H1 (cell line): Measurements from ENCODE around the gene ACAP3. TPM values are rescaled to one million over a fixed set of nuclear protein-coding genes. Genes with fewer than 3 reads are reported as not detected.

Experiments
- CTCF ChIA-PET: fragments of 300-600 bp; sonication (Branson Sonifier 250); formaldehyde crosslinking; loops from one replicate; lab custom pipeline; 2021; ENCODE audit not compliant: partially characterized antibody; lab: Charles Lee
- POLR2A ChIA-PET: fragments of 300-600 bp; sonication (Branson Sonifier 250); formaldehyde crosslinking; loops from one replicate; lab custom pipeline; 2021; ENCODE audit warnings: inconsistent platforms; ENCODE audit not compliant: partially characterized antibody; lab: Charles Lee
- DNase-seq, 2 experiments: peaks; one replicate each; pipeline versions ENCODE4 v3.0.0 to v3.0.0-alpha.2; 2010 to 2022; ENCODE audit warnings: low spot score in 2 of 2, low read depth in 1 of 2, mixed read lengths in 1 of 2
- FAIRE-seq: peaks from 2 replicates; lab custom pipeline; 2011; peaks lifted over from hg19 to GRCh38; lab: Jason Lieb, UNC
- H2AFZ ChIP-seq: 2 replicates; pipeline ENCODE4 v1.8.1; 2012; ENCODE audit warnings: low read length, inconsistent platforms
- H2AK5ac ChIP-seq: 2 replicates; pipeline ENCODE4 v1.6.1; 2013; ENCODE audit warnings: low read depth, low read length
- H2BK120ac ChIP-seq: replicated peaks from 2 replicates; pipeline ENCODE3; 2013; ENCODE audit warnings: low read depth, low read length, inconsistent platforms
- H2BK12ac ChIP-seq: 2 replicates; pipeline ENCODE4 v1.6.1; 2013; ENCODE audit warnings: low read depth, low read length
- H2BK15ac ChIP-seq: 2 replicates; pipeline ENCODE4 v1.6.1; 2013; ENCODE audit warnings: low read length
- H2BK20ac ChIP-seq: 2 replicates; pipeline ENCODE4 v1.6.1; 2013; ENCODE audit warnings: low read length
- H2BK5ac ChIP-seq: 2 replicates; pipeline ENCODE4 v1.6.1; 2013; ENCODE audit warnings: low read depth, low read length
- H3K14ac ChIP-seq: 2 replicates; pipeline ENCODE4 v1.6.1; 2013; ENCODE audit warnings: inconsistent platforms; ENCODE audit not compliant: insufficient read length
- H3K18ac ChIP-seq: 2 replicates; pipeline ENCODE4 v1.6.1; 2013; ENCODE audit warnings: low read length; ENCODE audit errors: extremely low read depth
- H3K23ac ChIP-seq: 2 replicates; pipeline ENCODE4 v1.6.1; 2013; ENCODE audit warnings: inconsistent platforms; ENCODE audit not compliant: insufficient read length
- H3K23me2 ChIP-seq: 2 replicates; pipeline ENCODE4 v1.6.1; 2013; ENCODE audit warnings: low read depth, low read length
- H3K27ac ChIP-seq: 2 replicates; pipeline ENCODE4 v1.6.1; 2011; ENCODE audit warnings: low read depth, low read length, inconsistent platforms
- H3K27me3 ChIP-seq, 4 experiments: replicated peaks in 1 of 4; 1 replicate in 1 of 4; 2 replicates in 3 of 4; pipeline versions ENCODE4 v1.6.1 to v1.8.1; 2011 to 2013; ENCODE audit warnings: low read length in 3 of 4, mild to moderate bottlenecking in 3 of 4, inconsistent platforms in 2 of 4, mixed read lengths in 2 of 4, moderate library complexity in 1 of 4; ENCODE audit not compliant: control insufficient read depth in 3 of 4, insufficient read depth in 3 of 4; ENCODE audit errors: extremely low read depth in 1 of 4
- H3K36me3 ChIP-seq, 4 experiments: 2 replicates each; pipeline versions ENCODE4 v1.6.1 to v1.8.1; 2011 to 2013; ENCODE audit warnings: mild to moderate bottlenecking in 4 of 4, low read length in 3 of 4, moderate library complexity in 2 of 4, control low read depth in 1 of 4, inconsistent platforms in 1 of 4; ENCODE audit not compliant: insufficient read depth in 4 of 4, control insufficient read depth in 2 of 4
- H3K4ac ChIP-seq: replicated peaks from 2 replicates; pipeline ENCODE3; 2013; ENCODE audit warnings: low read length, low read depth, mixed read lengths, inconsistent platforms; ENCODE audit not compliant: insufficient read length
- H3K4me1 ChIP-seq, 4 experiments: replicated peaks in 1 of 4; 1 replicate in 1 of 4; 2 replicates in 3 of 4; pipeline versions ENCODE4 v1.6.1 to v1.8.1; 2011 to 2013; ENCODE audit warnings: low read length in 3 of 4, inconsistent platforms in 2 of 4, mixed read lengths in 1 of 4; ENCODE audit not compliant: insufficient read depth in 4 of 4, control insufficient read depth in 3 of 4
- H3K4me2 ChIP-seq, 2 experiments: 2 replicates each; pipeline versions ENCODE4 v1.6.1 to v1.8.1; 2011 to 2013; ENCODE audit warnings: low read depth in 2 of 2, low read length in 2 of 2, control low read depth in 1 of 2, inconsistent platforms in 1 of 2, mild to moderate bottlenecking in 1 of 2; ENCODE audit not compliant: insufficient read depth in 1 of 2
- H3K4me3 ChIP-seq, 4 experiments: fragments of 200-600, 300-600 bp in 1 of 4; sonication (generic), shearing (Covaris generic), sonication (Bioruptor Twin) in 1 of 4; 2 replicates each; pipeline versions ENCODE4 v1.5.1 to v1.8.1; 2011 to 2016; ENCODE audit warnings: low read length in 4 of 4, low read depth in 3 of 4, control low read depth in 2 of 4, inconsistent platforms in 2 of 4, mild to moderate bottlenecking in 2 of 4, mixed read lengths in 1 of 4, moderate library complexity in 1 of 4; ENCODE audit not compliant: insufficient read depth in 2 of 4; ENCODE audit errors: extremely low read depth in 1 of 4
- H3K56ac ChIP-seq: replicated peaks from 2 replicates; pipeline ENCODE3; 2013; ENCODE audit warnings: low read depth, mild to moderate bottlenecking, mixed read lengths, low read length, inconsistent platforms; ENCODE audit not compliant: insufficient read length
- H3K79me1 ChIP-seq: 2 replicates; pipeline ENCODE4 v1.6.1; 2013; ENCODE audit warnings: low read depth, low read length, control low read depth
- H3K79me2 ChIP-seq, 2 experiments: 2 replicates each; pipeline versions ENCODE4 v1.6.1 to v1.8.1; 2012 to 2013; ENCODE audit warnings: low read length in 2 of 2, mild to moderate bottlenecking in 2 of 2, inconsistent platforms in 1 of 2; ENCODE audit not compliant: insufficient read depth in 2 of 2, control insufficient read depth in 1 of 2
- H3K9ac ChIP-seq, 4 experiments: replicated peaks in 1 of 4; 1 replicate in 1 of 4; 2 replicates in 3 of 4; pipeline versions ENCODE4 v1.6.1 to v1.8.1; 2011 to 2013; ENCODE audit warnings: low read depth in 3 of 4, low read length in 3 of 4, control low read depth in 2 of 4, mild to moderate bottlenecking in 2 of 4, moderate library complexity in 2 of 4, inconsistent platforms in 1 of 4; ENCODE audit errors: extremely low read depth in 1 of 4
- H3K9me3 ChIP-seq, 2 experiments: 2 replicates each; pipeline versions ENCODE4 v1.6.1 to v1.8.1; 2012 to 2013; ENCODE audit warnings: mild to moderate bottlenecking in 2 of 2, moderate library complexity in 2 of 2, control low read depth in 1 of 2, inconsistent platforms in 1 of 2, low read depth in 1 of 2, low read length in 1 of 2, mixed read lengths in 1 of 2; ENCODE audit not compliant: insufficient read depth in 2 of 2
- H4K20me1 ChIP-seq, 2 experiments: replicated peaks in 1 of 2; 2 replicates each; pipeline versions ENCODE3 to v1.8.1; 2011 to 2013; ENCODE audit warnings: inconsistent platforms in 2 of 2, low read length in 2 of 2, mild to moderate bottlenecking in 1 of 2; ENCODE audit not compliant: insufficient read depth in 2 of 2, control insufficient read depth in 1 of 2
- H4K5ac ChIP-seq: 2 replicates; pipeline ENCODE4 v1.6.1; 2013; ENCODE audit warnings: low read length, low read depth, mixed read lengths, inconsistent platforms; ENCODE audit not compliant: insufficient read length
- H4K8ac ChIP-seq: 2 replicates; pipeline ENCODE4 v1.8.0; 2013; ENCODE audit warnings: mild to moderate bottlenecking, moderate library complexity, low read length, inconsistent platforms; ENCODE audit not compliant: insufficient read depth; ENCODE audit errors: extremely low read depth
- H4K91ac ChIP-seq: replicated peaks from 2 replicates; pipeline ENCODE3; 2013; ENCODE audit warnings: low read length, mixed read lengths, inconsistent platforms; ENCODE audit not compliant: insufficient read length
- ATF2 ChIP-seq: IDR thresholded peaks from 2 replicates; pipeline ENCODE4 v1.6.1; 2012; ENCODE audit warnings: low read length, inconsistent platforms
- CBX5 ChIP-seq: fragments of 300-800, 300-1000 bp; sonication (generic); IDR thresholded peaks from 2 replicates; pipeline ENCODE4 v1.7.1; 2016; ENCODE audit warnings: antibody characterized with exemption, low read length, low read depth
- POLR2A ChIP-seq, 2 experiments: IDR thresholded peaks; 1 replicate in 1 of 2; 2 replicates in 1 of 2; pipeline ENCODE4 v1.6.1; 2011; ENCODE audit warnings: low read depth in 2 of 2, low read length in 2 of 2, mild to moderate bottlenecking in 2 of 2; ENCODE audit errors: control extremely low read depth in 1 of 2
- POU5F1 ChIP-seq: IDR thresholded peaks from 2 replicates; pipeline ENCODE4 v1.6.1; 2011; ENCODE audit warnings: low read depth, mild to moderate bottlenecking, low read length, moderate library complexity
- RFX5 ChIP-seq: IDR thresholded peaks from 2 replicates; pipeline ENCODE4 v1.6.1; 2011; ENCODE audit warnings: low read depth, low read length, improper control_type of control experiment, borderline replicate concordance
- RXRA ChIP-seq: IDR thresholded peaks from 2 replicates; pipeline ENCODE4 v1.6.1; 2011; ENCODE audit warnings: low read depth, mild to moderate bottlenecking, low read length, moderate library complexity; ENCODE audit not compliant: insufficient read depth
- SP1 ChIP-seq: IDR thresholded peaks from 2 replicates; pipeline ENCODE4 v1.6.1; 2011; ENCODE audit warnings: low read depth, low read length
- SP4 ChIP-seq: IDR thresholded peaks from 2 replicates; pipeline ENCODE4 v1.6.1; 2012; ENCODE audit warnings: low read length, inconsistent platforms
- TBP ChIP-seq: IDR thresholded peaks from 2 replicates; pipeline ENCODE4 v1.6.1; 2011; ENCODE audit warnings: low read depth, low read length, improper control_type of control experiment
- ZNF274 ChIP-seq: IDR thresholded peaks from 2 replicates; pipeline ENCODE4 v1.7.0; 2012; ENCODE audit warnings: low read length, borderline replicate concordance; ENCODE audit errors: extremely low read depth
- WGBS, 2 experiments: shearing (Covaris generic) in 1 of 2; methylation state at CpG; one replicate each; pipeline versions ENCODE4 v1.1.6 to v1.1.7; 2013 to 2015; ENCODE audit warnings: low lambda C conversion rate in 2 of 2, mixed read lengths in 2 of 2, inconsistent platforms in 1 of 2, low coverage in 1 of 2, missing lambda C conversion rate in 1 of 2; ENCODE audit not compliant: insufficient replicate concordance in 2 of 2, insufficient coverage in 1 of 2, insufficient read length in 1 of 2; ENCODE audit errors: extremely low coverage in 1 of 2, missing lambda C conversion rate in 1 of 2; 5-methylcytosine and 5-hydroxymethylcytosine counted together
- polyA plus RNA-seq, 7 experiments: library from polyadenylated mRNA; depleted of rRNA in 3 of 7; stranded (reverse) in 5 of 7; unstranded in 2 of 7; fragments of >200 nt in 5 of 7; fragments of 200-250 nt in 2 of 7; gene quantifications; 1 replicate in 5 of 7; 2 replicates in 1 of 7; 4 replicates in 1 of 7; pipeline versions ENCODE4 v1.2.1 to v1.2.3, GENCODE V29; 2011 to 2013; ENCODE audit warnings: missing spikeins in 2 of 7, mixed read lengths in 2 of 7
- total RNA-seq: library from RNA; stranded (reverse); fragmentation: NEBNext Ultra II Directional; extraction: Animal tissue kit (Norgen Biotek cat#: 25700); gene quantifications from 2 replicates; pipeline ENCODE4 v1.2.1, GENCODE V29; 2021
- TF ChIP-seq, protein P1 (sequence below): IDR thresholded peaks from 2 replicates; pipeline ENCODE4 v1.6.1; 2012; ENCODE audit warnings: inconsistent platforms

ACAP3 gene
- total and polyA plus RNA-seq, 2 of the 8 experiments (the other 6 are each of a cell fraction or from before 2014, with no cell fraction given): 14.8 to 28.3 TPM

GRCh38 chr1:1274931-1275431 is 32.7 kb downstream of the ACAP3 start:
- peak overlapping the region; percentile 81 to 83; a peak in 2 of 4 replicates for H3K4me2 ChIP-seq
- no peak overlapping the region for H4K5ac ChIP-seq
- no peak for DNase-seq
- H3K14ac ChIP-seq: no peak overlapping the region
- no peak overlapping the region for H3K4me3 ChIP-seq
- H3K36me3 ChIP-seq: no peaks in the 10 kb centered on the region
- H3K56ac ChIP-seq: no peak overlapping the region
- H3K23ac ChIP-seq: no peak overlapping the region
- H3K79me1 ChIP-seq: peaks cover 19% of the 10 kb centered on the region
- ChIA-PET CTCF (interaction anchor here (0.9 to 1.7 kb wide), 2 partner anchors 10 to 11 kb away, joined by 4 to 6 read pairs; no protein-coding TSS in a partner anchor), POLR2A (interaction anchor here (1.8 to 3.0 kb wide), 2 partner anchors 11 to 15 kb away, joined by 5 to 12 read pairs; no protein-coding TSS in a partner anchor)
- no peak overlapping the region for H2AFZ ChIP-seq
- H2BK15ac ChIP-seq: 0 out of 2 replicates have a peak overlapping the region, but pooled peaks have one; percentile 7
- H2BK20ac ChIP-seq: no peak overlapping the region
- H3K9ac ChIP-seq: no peak overlapping the region
- H3K27ac ChIP-seq: no peak overlapping the region
- no peak overlapping the region for H3K18ac ChIP-seq
- H3K23me2 ChIP-seq: peaks cover 12% of the 10 kb centered on the region; the same call in 1 of the 2 replicates
- no peak for FAIRE-seq
- H2BK120ac ChIP-seq: no peak overlapping the region
- H4K8ac ChIP-seq: 0 out of 2 replicates have a peak overlapping the region, but pooled peaks have one; percentile 5
- H3K4ac ChIP-seq: peak overlapping the region; percentile 75
- H4K20me1 ChIP-seq: peaks cover 19 to 20% of the 10 kb centered on the region in 2 experiments
- H3K79me2 ChIP-seq: peaks cover 12 to 35% of the 10 kb centered on the region in 2 experiments; a peak in 3 of 4 replicates
- no peak overlapping the region for H2AK5ac ChIP-seq
- WGBS, 2 experiments: 92% methylated on average over 13 of the region's 15 CpGs; no CpG with 5 or more reads in 1 of the 2 experiments
- H2BK5ac ChIP-seq: no peak overlapping the region
- H4K91ac ChIP-seq: peak overlapping the region; percentile 22
- H3K27me3 ChIP-seq: no peaks in the 10 kb centered on the region; a peak in 1 of 7 replicates
- H3K4me1 ChIP-seq: peaks cover 0 to 17% (median 8%) of the 10 kb centered on the region in 4 experiments; a peak in 5 of 7 replicates
- no peaks in the 10 kb centered on the region for H3K9me3 ChIP-seq
- peak overlapping the region; percentile 18; the same call in 1 of the 2 replicates for H2BK12ac ChIP-seq
- TF ChIP-seq ZNF274: no peak
- TF ChIP-seq CBX5: no peak
- TF ChIP-seq SP1: no peak
- no peak for TF ChIP-seq RXRA
- no peak for TF ChIP-seq RFX5
- TF ChIP-seq POLR2A (IDR thresholded peaks at IDR 0.05; ENCODE audit: control extremely low read depth in 1 of 2, low read depth in 2 of 2, low read length in 2 of 2): no peak
- no peak for TF ChIP-seq TBP
- no peak for TF ChIP-seq SP4
- TF ChIP-seq, protein P1, sequence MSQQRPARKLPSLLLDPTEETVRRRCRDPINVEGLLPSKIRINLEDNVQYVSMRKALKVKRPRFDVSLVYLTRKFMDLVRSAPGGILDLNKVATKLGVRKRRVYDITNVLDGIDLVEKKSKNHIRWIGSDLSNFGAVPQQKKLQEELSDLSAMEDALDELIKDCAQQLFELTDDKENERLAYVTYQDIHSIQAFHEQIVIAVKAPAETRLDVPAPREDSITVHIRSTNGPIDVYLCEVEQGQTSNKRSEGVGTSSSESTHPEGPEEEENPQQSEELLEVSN: no peak
- no peak for TF ChIP-seq ATF2
- no peak for TF ChIP-seq POU5F1
